DMS79 treated with DMSO at 0.1 percent for 48 hours (cell line): ENCODE data around the gene FHDC1.
A peak's percentile ranks its signal among the peaks of the same experiment; 100 is the strongest.

ENCODE experiments used
- DNase-seq: peaks from one replicate; lab custom pipeline; 2025; lab: John Stamatoyannopoulos, UW

Gene FHDC1

DNA sequence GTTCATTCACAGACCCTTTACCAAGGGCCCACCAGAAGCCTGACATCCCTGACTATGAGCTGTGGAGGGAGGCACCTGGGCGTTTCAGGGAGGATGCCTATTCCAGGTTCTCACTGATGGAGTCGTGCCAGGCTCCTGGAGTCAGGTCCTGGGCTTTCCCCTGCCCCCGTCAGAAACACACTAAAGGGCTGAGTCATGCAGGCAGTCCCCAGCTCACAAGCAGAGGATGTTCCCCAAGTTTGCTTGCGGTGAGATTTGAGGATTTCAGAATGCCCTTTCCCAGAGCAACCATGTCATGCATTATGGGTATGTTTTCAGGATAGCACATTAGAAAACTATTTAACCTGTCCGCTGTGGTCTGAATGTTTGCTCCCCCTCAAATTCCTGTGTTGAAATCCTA is 45.2 kb downstream of the FHDC1 start:
- no peak for DNase-seq

DNA sequence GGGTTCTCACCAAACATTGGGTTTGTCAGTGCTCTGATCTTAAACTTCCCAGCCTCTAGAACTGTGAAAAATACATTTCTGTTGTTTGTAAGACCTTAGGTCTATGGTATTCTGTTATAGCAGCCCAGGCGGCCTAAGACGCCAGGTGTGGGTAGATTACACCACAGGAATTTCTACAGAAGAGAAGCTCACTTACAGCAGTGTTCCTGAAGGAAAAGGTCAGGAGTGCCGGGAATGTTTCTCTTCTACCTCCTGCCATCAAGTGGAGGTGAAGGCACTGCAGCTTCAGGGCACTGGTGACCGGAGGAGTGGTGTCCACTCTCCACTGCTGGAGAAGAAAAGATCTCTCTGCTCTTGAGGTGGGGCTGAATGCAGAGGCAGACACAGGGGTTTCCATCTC is 45.7 kb downstream of the FHDC1 start:
- no peak for DNase-seq

DNA sequence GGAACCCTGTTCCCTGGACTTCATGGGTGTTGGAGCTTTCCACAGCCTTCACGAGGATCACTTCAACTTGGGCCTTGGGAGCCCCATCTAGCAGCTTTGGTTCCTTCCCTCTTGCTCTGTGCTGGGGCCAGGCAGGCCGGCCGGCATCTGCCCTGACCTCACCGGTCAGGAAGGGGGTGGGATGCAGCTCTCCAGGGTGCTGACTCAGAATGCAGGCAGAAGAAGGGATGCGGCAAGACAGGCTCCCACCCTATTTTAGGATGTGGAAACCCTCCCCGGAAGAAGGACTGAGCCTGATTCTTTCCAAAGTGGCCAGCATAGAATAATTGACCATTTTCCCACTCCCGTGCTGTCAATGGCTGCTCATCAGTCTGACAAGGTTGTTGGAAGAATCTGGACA is 47.1 kb downstream of the FHDC1 start:
- DNase-seq = no peak

DNA sequence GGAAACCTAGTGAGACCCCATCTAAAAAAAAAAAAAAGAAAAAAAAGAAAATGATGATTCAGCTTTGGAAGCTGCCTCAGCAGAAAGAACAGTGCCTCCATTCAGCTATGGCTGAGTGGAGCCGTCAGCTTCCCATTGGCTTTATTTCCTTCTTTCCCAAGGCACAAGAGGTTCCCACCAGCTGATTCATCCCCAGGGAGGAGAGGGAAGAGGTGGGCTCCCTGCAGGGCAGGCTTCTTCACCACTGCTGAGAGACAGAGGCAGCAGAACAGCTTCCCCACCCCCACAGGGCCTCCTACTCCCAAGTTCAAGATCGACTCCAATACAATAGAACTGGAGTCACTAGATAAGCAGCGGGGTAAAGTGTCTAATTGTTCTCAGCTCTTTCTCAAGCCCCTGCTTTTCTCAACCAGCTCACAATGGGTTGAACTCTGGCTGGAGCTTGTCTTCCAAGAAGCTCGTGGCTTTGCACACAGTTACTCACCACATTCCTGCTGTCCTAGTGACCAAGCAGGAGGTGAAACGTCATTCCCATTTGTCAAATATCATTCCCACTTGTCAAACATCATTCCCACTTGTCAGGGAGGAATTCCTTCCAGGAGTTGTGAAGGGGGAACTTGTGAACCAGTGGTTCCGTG is 47.8 kb downstream of the FHDC1 start:
- no peak for DNase-seq

DNA sequence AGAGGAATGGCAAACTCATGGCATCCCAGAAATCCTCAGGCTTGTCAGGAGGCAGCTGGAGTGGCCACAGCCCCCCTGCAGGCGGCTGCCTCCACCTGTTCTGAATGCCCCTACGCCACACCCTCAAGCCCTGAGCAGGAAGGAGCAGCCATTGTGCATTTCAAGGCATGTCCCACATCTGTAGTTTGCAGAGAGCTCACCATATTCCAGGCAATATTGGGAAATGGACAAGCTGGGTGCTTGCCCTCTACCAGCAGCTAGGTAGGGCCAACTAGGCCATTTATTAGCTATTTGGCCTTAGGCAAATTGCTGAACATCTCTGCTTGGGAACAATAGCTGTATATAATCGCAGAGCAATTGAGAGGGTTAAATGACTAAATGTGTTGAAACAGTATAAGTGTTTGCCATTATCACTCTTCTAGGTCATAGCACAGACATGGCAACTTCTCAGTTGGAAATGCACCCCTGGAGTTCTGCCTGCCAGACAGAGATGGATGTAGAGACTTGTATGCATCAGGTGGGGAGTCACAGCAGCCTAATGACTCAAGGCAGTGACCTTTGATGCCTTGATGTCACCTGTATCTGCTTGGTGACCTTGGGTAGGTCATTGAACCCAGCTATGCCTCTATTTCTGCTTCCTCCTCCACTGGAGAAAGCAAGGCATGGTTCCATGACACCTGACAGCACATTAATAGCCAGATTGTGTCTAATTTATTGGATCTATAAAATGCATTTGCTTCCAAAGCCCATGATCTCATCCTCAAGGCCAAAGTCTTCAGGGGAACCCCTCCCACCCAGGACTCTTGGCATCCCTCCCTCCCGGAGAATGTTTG is 52.8 kb downstream of the FHDC1 start:
- no peak for DNase-seq

DNA sequence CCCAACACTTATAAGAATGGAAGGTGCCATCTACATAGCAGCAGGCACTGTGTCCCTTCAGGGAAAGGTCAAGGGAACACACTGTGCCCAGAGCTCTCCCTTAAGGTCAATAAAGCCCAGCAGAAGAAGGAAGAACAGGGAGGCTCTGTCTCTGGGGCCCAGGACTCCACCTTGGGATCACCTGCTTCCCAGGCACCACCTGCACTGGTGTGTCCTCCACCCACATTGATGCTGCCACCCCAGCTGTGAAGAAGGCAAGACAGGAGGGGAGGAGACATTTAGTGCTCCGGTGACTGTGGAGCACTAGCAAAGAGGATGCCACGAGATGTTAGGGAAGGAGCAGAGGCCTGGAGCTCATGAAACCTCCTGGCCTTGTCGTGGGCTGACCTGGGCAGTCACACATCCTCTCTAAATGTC is 53.4 kb downstream of the FHDC1 start:
- DNase-seq = no peak

DNA sequence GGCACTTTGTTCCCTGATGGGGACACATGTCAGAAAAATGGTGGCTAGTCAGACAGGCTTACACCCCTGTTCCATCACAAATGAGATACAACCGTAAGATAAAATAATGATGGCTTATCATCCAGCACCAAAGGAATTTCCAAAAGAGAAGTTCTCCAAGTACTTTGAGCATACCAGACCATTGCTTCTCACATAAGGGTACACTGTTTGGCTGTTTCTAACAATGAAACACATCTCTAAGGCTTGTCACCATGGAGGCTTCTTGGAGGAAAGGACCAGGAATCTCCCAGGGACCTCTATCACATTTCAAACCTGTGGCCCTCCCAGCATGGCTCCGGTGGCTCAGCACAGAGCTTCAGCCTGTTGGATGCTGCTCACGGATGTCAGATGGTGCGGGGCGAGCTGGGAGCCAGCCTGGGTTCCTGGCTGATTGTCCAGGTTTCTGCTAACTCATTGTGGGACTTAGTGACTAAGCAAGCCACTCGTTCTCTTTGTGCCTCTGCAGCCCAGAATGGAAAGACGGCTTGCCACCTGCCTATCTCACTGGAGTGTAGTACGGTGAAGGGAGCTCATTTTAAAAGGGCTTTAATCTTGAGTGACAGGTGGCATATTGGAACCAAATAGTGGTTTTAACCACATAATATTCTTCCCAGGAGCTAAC is 54.5 kb downstream of the FHDC1 start:
- DNase-seq = no peak

DNA sequence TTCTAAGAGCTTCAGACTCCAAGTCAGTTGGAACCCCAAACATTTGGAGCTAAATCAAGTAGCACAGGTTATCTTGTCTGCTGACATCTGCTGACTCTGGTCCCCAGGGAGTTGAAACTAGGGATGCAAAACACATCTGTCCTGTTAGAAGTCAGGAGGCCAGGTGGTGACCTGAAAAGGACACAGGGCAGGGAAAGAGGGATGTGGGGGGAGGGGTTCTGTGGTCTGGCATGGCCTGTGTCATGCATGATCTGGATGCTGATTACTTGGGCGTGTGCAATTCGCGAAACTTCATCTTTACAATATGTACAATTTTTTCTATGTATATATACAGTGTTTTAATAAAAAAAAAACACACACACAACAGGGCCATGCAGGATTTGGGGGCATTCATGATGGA is 55.3 kb downstream of the FHDC1 start:
- no peak for DNase-seq

DNA sequence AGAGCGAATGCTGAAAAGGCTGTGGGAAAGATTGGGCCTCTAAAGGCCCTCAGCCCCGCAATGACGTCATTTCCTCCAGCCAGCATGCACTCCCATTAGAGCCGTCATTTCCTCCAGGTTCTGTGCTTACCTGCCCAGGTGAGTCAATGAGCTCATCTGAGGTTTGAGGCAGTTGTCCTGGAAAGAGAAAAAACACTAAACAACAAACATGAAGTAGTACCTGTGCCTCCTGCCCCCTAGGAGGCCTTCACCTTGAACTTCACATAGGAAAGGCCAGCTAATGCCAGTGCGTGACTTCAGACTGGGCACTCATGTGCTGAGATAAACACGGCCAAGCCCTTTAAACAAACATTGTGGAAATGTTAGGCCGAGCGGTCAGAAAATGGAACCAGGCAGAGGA is 55.9 kb downstream of the FHDC1 start:
- DNase-seq = no peak

DNA sequence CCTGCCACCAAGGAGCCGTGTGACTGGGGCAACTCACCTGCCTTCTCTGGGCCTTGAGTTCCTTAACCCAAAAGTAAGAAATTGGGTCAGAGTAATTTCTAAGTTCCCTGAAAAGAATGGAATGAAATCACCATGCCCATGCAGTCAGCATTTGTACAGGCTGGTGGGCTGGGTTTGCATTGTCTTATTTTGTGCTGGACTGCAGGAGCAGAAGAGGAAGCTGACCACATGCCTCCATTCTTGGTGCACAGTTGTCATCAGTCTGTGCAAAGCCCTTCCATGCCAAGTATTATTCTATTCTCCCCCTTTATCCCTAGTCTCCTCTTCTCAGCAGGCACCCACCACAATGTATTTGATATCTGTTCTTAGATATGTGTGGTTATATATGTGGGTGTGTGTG is 56.3 kb downstream of the FHDC1 start:
- DNase-seq = no peak

DNA sequence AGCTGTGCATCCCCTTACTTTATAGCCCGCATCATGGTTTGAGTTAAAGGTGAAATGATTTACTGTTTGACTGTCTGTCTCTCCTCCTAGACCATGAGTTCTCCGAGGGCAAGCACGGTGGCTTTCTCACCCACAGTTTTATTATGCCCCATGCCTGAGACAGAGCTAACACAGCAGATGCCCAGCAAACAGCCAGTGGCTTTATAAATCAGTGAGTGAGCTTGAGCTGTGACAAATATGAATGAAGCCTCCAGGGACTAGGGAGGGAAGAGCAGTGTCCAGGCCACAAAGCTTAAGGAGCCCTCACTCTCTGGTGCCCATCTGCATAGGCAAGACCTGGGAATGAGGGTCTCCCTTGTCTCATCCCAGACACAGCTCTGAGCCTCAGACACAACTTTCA is 57.9 kb downstream of the FHDC1 start:
- DNase-seq = no peak

DNA sequence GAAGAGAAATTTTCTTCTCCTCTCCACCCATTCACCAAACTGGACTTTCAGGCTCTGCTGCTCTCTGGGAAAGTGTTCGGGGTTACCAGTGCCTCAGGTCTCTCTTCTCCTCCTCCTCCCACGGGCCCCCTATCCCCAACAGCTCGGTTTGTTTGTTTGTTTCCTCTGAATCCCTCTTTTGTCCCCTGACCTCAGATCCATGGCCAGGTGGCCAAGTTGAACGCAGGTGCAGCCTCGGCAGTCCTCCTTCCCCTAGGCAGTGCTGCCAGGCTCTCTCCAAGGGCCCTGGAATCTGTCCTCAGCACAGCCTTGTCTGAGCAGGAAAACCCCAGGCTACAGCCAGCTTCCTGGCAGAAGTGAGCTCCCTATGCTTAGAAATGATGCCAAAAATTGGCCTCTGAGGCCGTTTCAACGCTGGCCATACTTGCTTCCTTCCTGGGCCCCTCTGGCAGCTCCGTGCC is 60.0 kb downstream of the FHDC1 start:
- no peak for DNase-seq

DNA sequence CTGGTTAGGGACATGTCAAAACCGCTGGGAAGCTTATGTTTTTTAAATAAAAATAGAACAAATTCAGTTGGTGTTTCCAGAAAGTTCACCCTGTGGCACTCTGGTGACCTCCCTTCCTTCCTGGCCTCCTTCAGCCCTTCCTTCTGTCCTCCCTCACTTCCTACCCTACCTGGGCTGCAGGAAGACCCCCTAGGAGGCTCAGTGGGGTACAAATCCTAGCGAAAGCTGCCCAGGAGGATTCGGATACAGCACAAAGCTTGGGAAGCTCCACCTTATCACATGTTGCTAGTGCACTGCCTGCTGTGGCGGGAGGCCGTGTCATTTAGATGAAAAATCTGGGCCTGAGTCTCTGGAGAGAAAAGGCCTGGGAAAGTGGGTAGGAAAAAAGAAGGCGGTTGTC is 60.5 kb downstream of the FHDC1 start:
- DNase-seq = no peak

DNA sequence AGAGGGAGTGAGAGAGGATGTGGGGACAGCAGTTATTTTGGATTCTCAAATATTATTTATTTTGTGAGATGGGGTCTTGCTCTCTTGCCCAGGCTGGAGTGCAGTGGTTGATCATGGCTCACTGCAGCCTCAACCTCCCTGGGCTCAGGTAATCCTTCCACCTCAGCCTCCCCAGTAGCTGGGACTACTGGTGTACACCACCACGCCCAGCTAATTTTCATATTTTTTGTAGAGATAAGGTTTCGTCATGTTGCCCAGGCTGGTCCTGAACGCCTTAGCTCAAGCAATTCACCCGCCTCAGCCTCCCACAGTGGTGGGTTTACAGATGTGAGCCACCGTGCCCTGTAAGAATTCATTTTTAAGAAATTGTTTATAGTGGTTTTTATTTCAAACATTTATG is 61.2 kb downstream of the FHDC1 start:
- DNase-seq = no peak

DNA sequence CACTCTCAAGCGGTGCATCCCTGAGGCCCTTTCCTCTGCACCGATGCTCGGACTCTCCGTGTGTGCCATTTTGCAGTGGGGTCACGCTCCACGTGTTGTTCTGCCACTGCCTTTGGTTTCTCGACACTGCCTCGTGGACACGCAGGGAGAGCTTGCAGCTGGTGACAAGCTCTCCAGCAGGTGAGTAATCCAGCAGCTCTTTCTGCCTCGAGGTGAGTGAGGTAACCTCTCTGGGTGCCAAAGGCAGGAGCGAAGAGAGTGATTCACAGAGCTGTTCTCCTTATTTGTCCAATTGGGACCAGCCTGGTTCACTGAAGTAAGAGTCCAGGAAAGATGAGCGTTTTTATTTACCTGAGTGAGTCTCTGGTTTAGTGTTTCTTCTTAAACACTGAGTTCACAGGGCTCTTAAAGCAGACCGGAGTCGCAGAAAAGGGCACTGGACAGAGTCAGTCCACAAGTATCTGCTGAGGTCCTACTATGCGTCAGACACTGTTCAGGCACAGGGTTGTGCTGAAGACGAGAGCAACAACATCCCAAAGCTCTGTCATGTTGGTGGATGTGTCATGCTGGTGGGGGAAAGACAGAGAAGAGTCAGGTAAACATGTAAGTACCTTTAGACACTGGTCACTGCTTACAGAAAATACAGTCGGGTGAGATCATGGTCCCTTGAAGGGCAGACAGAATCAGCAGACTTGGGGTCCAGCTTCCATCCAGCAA is 61.8 kb downstream of the FHDC1 start:
- no peak for DNase-seq

DNA sequence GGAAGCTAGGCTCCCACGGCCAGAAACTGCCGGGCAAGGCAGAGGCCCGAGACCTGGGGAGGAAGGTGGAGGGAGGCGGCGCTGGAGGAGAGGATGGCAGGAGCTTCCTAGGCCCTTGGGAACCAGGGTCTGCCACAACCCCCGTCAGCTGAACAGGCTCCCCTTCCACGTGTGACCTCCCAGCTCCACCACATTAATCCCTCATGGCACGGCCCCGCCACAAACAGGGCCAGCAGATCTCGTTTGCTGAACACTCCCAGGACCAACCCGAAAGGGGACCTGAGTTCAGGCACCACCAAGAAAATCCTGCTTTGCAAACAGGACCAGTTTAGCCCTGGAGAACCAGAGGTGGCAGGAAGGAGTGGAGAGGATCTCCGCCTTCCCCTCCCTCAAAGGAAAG is 62.7 kb downstream of the FHDC1 start:
- DNase-seq = no peak

DNA sequence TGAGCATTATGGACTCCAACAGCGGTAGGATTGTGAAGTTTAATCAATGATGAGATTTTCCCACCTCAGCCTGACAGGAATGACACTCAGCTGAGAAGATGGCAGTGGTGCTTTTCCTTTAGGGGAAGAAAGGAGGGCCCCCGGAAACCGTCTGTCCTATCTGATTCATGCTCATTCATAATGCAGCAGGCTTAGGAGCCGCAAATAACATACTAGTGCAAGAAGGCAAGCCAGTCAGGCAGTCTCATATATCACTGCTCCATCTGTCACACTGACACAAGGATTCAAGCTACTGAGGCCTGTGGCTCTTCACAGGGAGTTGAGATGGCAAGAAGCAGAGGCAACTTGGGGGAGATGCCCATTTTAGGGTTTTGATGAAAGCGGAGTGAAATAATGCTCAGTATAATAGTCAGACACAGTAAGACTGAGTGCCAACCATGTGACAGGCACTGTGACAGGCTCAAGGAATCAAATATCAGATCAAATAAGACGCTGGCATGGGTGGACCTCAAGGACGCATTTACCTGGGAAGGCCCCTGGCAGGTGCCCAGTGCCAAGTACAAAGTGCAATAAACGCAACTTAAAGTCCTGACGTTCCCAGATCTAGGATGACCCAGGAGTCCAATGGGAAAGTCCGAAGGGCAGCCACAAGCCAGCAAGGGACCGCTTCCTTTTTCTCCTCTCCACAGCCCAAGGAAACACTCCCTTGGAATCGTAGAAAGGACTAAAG is 63.4 kb downstream of the FHDC1 start:
- no peak for DNase-seq

DNA sequence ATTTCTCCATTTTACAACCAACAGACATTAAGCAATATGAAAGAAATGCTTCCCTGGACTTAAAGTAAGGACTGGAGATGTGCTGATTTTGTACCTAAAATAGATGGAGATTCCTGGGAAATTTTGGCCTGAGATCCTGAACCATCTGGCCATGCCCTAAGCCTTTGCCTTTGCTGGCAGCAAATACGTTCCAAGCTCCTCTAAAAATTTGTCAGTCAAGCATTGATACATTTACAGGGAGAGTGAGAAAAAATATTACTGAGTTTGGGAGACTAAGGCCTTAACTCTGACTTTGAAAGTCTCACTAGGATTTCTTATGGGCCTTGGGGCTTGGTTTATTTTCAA is 63.9 kb downstream of the FHDC1 start:
- DNase-seq = no peak

DNA sequence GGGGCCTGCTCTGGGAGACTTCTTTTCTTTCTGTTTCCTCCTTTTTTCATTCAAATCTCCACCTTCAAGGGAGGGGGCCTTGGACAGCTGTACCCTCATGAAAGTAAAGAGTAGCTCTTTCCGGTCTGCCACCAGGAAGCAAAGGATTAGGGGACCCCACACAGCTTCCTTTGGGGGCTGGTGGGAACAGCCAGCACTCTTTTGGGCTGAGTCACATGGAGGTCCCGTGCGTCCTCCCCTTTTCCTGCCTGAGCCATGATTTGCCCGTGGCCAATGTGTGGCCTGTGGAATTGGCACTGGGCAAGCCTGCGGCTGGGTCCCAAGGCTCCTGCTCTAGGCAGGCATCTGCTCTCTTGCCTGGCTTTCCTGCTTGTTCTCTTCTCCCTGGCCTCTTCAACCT is 65.5 kb downstream of the FHDC1 start:
- no peak for DNase-seq

DNA sequence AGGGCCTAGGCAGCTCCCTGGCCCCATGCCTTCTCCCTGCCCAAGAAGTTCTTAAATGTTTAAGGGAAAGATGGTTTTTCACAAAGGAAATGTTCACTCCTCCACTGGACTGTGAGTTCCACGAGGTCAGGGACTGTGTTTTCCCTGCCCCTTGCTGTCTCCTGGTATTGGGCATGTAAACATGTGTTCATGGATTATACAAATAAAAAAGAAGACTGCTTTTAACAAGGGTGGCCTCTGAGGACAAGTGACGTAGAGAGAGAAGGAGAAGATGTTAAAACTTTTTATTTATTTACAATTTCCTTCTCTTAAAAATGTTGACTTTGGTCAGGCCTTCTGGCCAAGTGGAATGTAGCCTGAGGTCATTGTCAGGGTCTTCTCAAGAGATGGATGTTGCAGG is 66.0 kb downstream of the FHDC1 start:
- DNase-seq = no peak

DNA sequence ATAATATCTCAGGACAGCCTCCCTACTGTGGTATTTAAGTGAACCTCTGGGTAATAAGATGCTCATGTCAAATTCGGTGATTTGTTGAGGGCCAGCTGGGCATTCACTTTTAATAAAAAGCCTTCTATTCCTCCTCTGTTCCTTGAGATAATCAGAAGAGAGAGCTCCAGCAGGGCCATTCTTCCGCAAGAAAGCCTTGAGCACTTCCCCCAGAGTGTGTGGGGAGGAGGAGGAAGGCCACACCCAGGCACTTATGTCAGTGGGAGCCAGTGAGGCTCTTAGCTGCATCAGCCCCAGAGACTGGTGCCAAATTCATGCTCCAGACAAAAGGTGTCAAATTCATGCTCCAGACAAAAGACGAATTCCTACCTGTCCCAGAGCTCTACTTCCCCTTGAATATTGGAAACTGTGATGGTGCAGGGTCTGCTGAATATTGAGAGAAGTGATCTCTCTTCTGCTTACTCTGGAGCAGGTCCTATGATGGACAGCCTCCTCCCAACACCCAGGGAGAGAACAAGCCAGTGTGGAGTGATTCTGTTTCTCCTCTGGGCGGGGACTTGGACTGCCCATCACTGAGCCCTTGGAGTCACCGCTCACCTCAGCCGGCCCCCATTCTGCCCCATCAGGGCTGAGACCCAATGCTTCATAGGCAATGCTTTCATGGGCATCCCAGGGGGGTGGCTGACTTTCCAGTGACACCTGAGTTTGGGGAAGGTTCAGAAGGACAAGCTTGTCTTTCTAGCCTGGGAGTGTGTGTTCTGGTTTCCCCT is 68.1 kb downstream of the FHDC1 start:
- DNase-seq = peak; percentile 27
